Heart right ventricle (tissue), 16 donors: ENCODE data around the gene LMX1A. TPM values are rescaled to one million over a fixed set of nuclear protein-coding genes. Genes with fewer than 3 reads are reported as not detected.

Experiments
- ATAC-seq, 8 donors: fragments of 200-7000 bp; cut with Tn5 transposase; one replicate each; pipeline ENCODE4 v1.9.1; 2020; ENCODE audit warnings: mild to moderate bottlenecking in 8 of 8, moderate library complexity in 8 of 8, moderate number of reproducible peaks in 1 of 8
- DNase-seq, 2 donors: peaks; one replicate each; pipeline ENCODE4 v3.0.0-alpha.2; 2020
- H3K27ac ChIP-seq, 10 donors: fragments of 200-600 bp; sonication (generic) in 2 of 10; one replicate each; pipeline versions ENCODE4 v1.5.0 to v1.8.0; 2020 to 2022; ENCODE audit warnings: mild to moderate bottlenecking in 3 of 10
- H3K27me3 ChIP-seq, 7 donors: fragments of 200-600 bp; one replicate each; pipeline ENCODE4 v1.8.0; 2021 to 2022; ENCODE audit warnings: mild to moderate bottlenecking in 2 of 7
- H3K36me3 ChIP-seq, 9 donors: fragments of 200-600 bp; sonication (generic) in 1 of 9; one replicate each; pipeline versions ENCODE4 v1.5.0 to v1.8.0; 2020 to 2022; ENCODE audit warnings: mild to moderate bottlenecking in 2 of 9
- H3K4me1 ChIP-seq, 9 donors: fragments of 200-600 bp; sonication (generic) in 1 of 9; one replicate each; pipeline versions ENCODE4 v1.5.0 to v1.8.0; 2020 to 2022; ENCODE audit warnings: mild to moderate bottlenecking in 4 of 9
- H3K4me3 ChIP-seq, 10 donors: fragments of 200-600 bp; sonication (generic) in 2 of 10; one replicate each; pipeline versions ENCODE4 v1.5.0 to v1.8.0; 2020 to 2022; ENCODE audit warnings: mild to moderate bottlenecking in 7 of 10, moderate library complexity in 2 of 10
- H3K9me3 ChIP-seq, 11 donors: fragments of 200-600 bp in 10 of 11; sonication (generic) in 2 of 11; one replicate each; pipeline versions ENCODE4 v1.5.0 to v1.8.0; 2013 to 2022; ENCODE audit warnings: mild to moderate bottlenecking in 2 of 11, control low read depth in 1 of 11, moderate library complexity in 1 of 11
- CTCF ChIP-seq, 9 donors: fragments of 200-600 bp; sonication (generic) in 2 of 9; IDR thresholded peaks; one replicate each; pipeline versions ENCODE4 v1.5.0 to v1.8.0; 2021 to 2022; ENCODE audit warnings: antibody characterized with exemption in 9 of 9, mild to moderate bottlenecking in 5 of 9, moderate library complexity in 1 of 9
- WGBS, 2 donors: extraction: QIAGEN DNeasy Blood & Tissue Kit; methylation state at CpG; one replicate each; pipeline ENCODE4 v1.1.7; 2013; ENCODE audit warnings: inconsistent platforms in 1 of 2; 5-methylcytosine and 5-hydroxymethylcytosine counted together
- intact Hi-C, 10 donors: fragments of 100-400 bp; cut with DNase I; formaldehyde crosslinking; loops; one replicate each; pipeline versions ENCODE4 v1.11.1 to v1.14.2; 2022
- polyA plus RNA-seq, 2 donors: library from polyadenylated mRNA; stranded (reverse); fragments of 200-250 nt; gene quantifications; one replicate each; pipeline ENCODE4 v1.2.3, GENCODE V29; 2013
- total RNA-seq, 10 donors: library from RNA; stranded (reverse); fragmentation: NEBNext Ultra II Directional in 3 of 10; extraction: Animal tissue kit (Norgen Biotek cat#: 25700) in 3 of 10; gene quantifications; one replicate each; pipeline versions ENCODE4 v1.2.1 to v1.2.4, GENCODE V29; 2021 to 2023
- donor health status: Arrhythmogenic right ventricular cardiomyopathy.
- donor health status: ischemic (EF 13 %, LVEDD 7.1; RV severe dilation, severe dysfunction).
- donor health status: healthy with polysubstance abuse.
- donor health status: DM: no; HTN: yes; CAD: no.
- donor health status: DM: no; HTN: no; CAD: no.
- donor health status: ischemic (EF 25% LVEDD 6.9; RV normal size, moderate dysfunction).
- donor health status: ischemic (EF 25% LVEDD 5.7; RV mildly dilated, moderate dysfunction).
- donor health status: healthy.
- donor health status: DM: yes; HTN: yes; CAD: no.
- donor health status: Ischemic cardiomyopathy.
- donor health status: ischemic (EF 35%, LVEDD 5.7; RV mildly dilated, moderate dysfunction).
- donor health status: nonischemic (EF 11% LVEDD 7.7; RV severe dilation, severe dysfunction).
- donor health status: DM: yes; HTN: yes; CAD: no.
- donor health status: PGD.
- donor health status: ischemic (EF 29% LVEDD 5.4; RV normal size, mild dysfunction).
- donor health status: nonischemic (EF 23%, LVEDD 6.1; RV moderate dilation, normal function).

LMX1A gene
- total and polyA plus RNA-seq, 12 donors = 0.04 to 0.19 (median 0.14) TPM; not detected in 9

GRCh38 chr1:165389609-165390008, 33.1 kb upstream of the LMX1A start:
- H3K9me3 ChIP-seq = no peaks in the 10 kb centered on the region
- no peak for ATAC-seq
- DNase-seq = no peak
- H3K36me3 ChIP-seq = no peaks in the 10 kb centered on the region
- H3K27ac ChIP-seq = no peak overlapping the region
- intact Hi-C loops = loop anchor here in 8 of 10 donors (5.0 to 10.0 kb wide), 5 partner anchors 198 to 775 kb away; partner anchors contain the start of gene FAM78B (in 1 of the 8)
- H3K4me3 ChIP-seq = no peak overlapping the region
- WGBS, 2 donors = 89 to 96% methylated on average over 2 of the region's 2 CpGs
- no peak for TF ChIP-seq CTCF (IDR thresholded peaks at IDR 0.05)
- peaks cover 0 to 91% (median 0%) of the 10 kb centered on the region in 7 donors for H3K27me3 ChIP-seq
- H3K4me1 ChIP-seq = peaks cover 0 to 19% (median 10%) of the 10 kb centered on the region in 9 donors

- no peaks in the 10 kb centered on the region for H3K9me3 ChIP-seq
- H3K36me3 ChIP-seq = no peaks in the 10 kb centered on the region
- WGBS, 2 donors = 60 to 66% methylated on average over 2 of the region's 2 CpGs
- DNase-seq (no peak), ATAC-seq (no peak)
- peaks cover 0 to 27% (median 11%) of the 10 kb centered on the region in 9 donors for H3K4me1 ChIP-seq
- no peak overlapping the region for H3K4me3 ChIP-seq
- H3K27me3 ChIP-seq = peaks cover 0 to 90% (median 0%) of the 10 kb centered on the region in 7 donors
- no peak for TF ChIP-seq CTCF (IDR thresholded peaks at IDR 0.05)
- H3K27ac ChIP-seq = no peak overlapping the region
- intact Hi-C loops = no loop called here
These were observed 31.4 kb upstream of the LMX1A start for GRCh38 chr1:165387961-165388360.

- H3K9me3 ChIP-seq = no peaks in the 10 kb centered on the region
- no peak overlapping the region for H3K27ac ChIP-seq
- ATAC-seq = peak in 3 of 8 donors; percentile 14 to 61 (median 40)
- H3K36me3 ChIP-seq = no peaks in the 10 kb centered on the region
- 65 to 76% methylated on average over 2 of the region's 2 CpGs for WGBS, 2 donors
- H3K4me3 ChIP-seq = no peak overlapping the region
- H3K4me1 ChIP-seq = peaks cover 0 to 30% (median 8%) of the 10 kb centered on the region in 9 donors
- peaks cover 0 to 90% (median 0%) of the 10 kb centered on the region in 7 donors for H3K27me3 ChIP-seq
- intact Hi-C loops = no loop called here
- no peak for DNase-seq
- TF ChIP-seq CTCF (IDR thresholded peaks at IDR 0.05) = no peak
These were observed 31.0 kb upstream of the LMX1A start for GRCh38 chr1:165387505-165387904.

GRCh38 chr1:165383599-165384405, 27.3 kb upstream of the LMX1A start:
- no peak for TF ChIP-seq CTCF (IDR thresholded peaks at IDR 0.05)
- DNase-seq (no peak), ATAC-seq (peak in 3 of 8 donors; percentile 9 to 34 (median 21))
- Histone ChIP-seq H3K4me3 (no peak overlapping the region), H3K9me3 (no peaks in the 10 kb centered on the region), H3K27me3 (peaks cover 0 to 76% (median 0%) of the 10 kb centered on the region in 7 donors), H3K4me1 (peaks cover 0 to 30% (median 7%) of the 10 kb centered on the region in 9 donors), H3K36me3 (no peaks in the 10 kb centered on the region), H3K27ac (no peak overlapping the region)
- WGBS, 2 donors = 58 to 67% methylated on average over 5 of the region's 5 CpGs
- intact Hi-C loops = loop anchor here in 1 of 10 donors (5.0 kb wide), 1 partner anchor 303 kb away; no protein-coding TSS in a partner anchor
